Keratinocyte (primary cell): Measurements from ENCODE around the gene RECK. TPM values are rescaled to one million over a fixed set of nuclear protein-coding genes. Genes with fewer than 3 reads are reported as not detected.

Experiments used
- DNase-seq: peaks from one replicate; pipeline ENCODE4 v3.0.0-alpha.2; 2011; ENCODE audit warnings: low read depth, missing footprints, low spot score
- FAIRE-seq: peaks from 2 replicates; lab custom pipeline; 2011; peaks lifted over from hg19 to GRCh38; lab: Jason Lieb, UNC
- H2AFZ ChIP-seq: 2 replicates; pipeline ENCODE4 v1.6.0; 2012; ENCODE audit warnings: low read length, control low read depth, inconsistent platforms; ENCODE audit not compliant: control insufficient read depth
- H3K27ac ChIP-seq: 2 replicates; pipeline ENCODE4 v1.5.1; 2011; ENCODE audit warnings: low read length; ENCODE audit not compliant: control insufficient read depth, insufficient read depth
- H3K27me3 ChIP-seq: 3 replicates; pipeline ENCODE4 v1.6.0; 2011; ENCODE audit warnings: low read length; ENCODE audit not compliant: control insufficient read depth, insufficient read depth; ENCODE audit errors: extremely low read depth
- H3K36me3 ChIP-seq, 2 experiments: 2 replicates in 1 of 2; 3 replicates in 1 of 2; pipeline ENCODE4 v1.5.1; 2011; ENCODE audit warnings: low read length in 2 of 2, mild to moderate bottlenecking in 1 of 2; ENCODE audit not compliant: control insufficient read depth in 2 of 2, insufficient read depth in 2 of 2; ENCODE audit errors: extremely low read depth in 1 of 2
- H3K4me1 ChIP-seq: 3 replicates; pipeline ENCODE4 v1.5.1; 2011; ENCODE audit warnings: low read length; ENCODE audit not compliant: control insufficient read depth, insufficient read depth; ENCODE audit errors: extremely low read depth
- H3K4me2 ChIP-seq: 3 replicates; pipeline ENCODE4 v1.6.0; 2011; ENCODE audit warnings: low read depth, low read length; ENCODE audit not compliant: control insufficient read depth, insufficient read depth; ENCODE audit errors: extremely low read depth
- H3K4me3 ChIP-seq, 3 experiments: fragments of 200-600 bp in 1 of 3; sonication (generic) in 1 of 3; 2 replicates in 2 of 3; 3 replicates in 1 of 3; pipeline ENCODE4 v1.5.1; 2011 to 2016; ENCODE audit warnings: low read length in 3 of 3, mild to moderate bottlenecking in 3 of 3, control low read depth in 2 of 3, inconsistent platforms in 1 of 3, low read depth in 1 of 3, mixed read lengths in 1 of 3, mixed run types in 1 of 3, moderate library complexity in 1 of 3; ENCODE audit not compliant: control insufficient read depth in 2 of 3, insufficient read depth in 2 of 3; ENCODE audit errors: extremely low read depth in 1 of 3
- H3K79me2 ChIP-seq: 2 replicates; pipeline ENCODE4 v1.6.0; 2012; ENCODE audit warnings: low read length; ENCODE audit not compliant: control insufficient read depth, insufficient read depth
- H3K9ac ChIP-seq: 3 replicates; pipeline ENCODE4 v1.6.0; 2011; ENCODE audit warnings: low read length; ENCODE audit not compliant: control insufficient read depth, insufficient read depth; ENCODE audit errors: extremely low read depth
- H3K9me1 ChIP-seq: 3 replicates; pipeline ENCODE4 v1.6.0; 2011; ENCODE audit warnings: low read length; ENCODE audit not compliant: control insufficient read depth, insufficient read depth; ENCODE audit errors: extremely low read depth
- H3K9me3 ChIP-seq: 2 replicates; pipeline ENCODE4 v1.5.1; 2012; ENCODE audit warnings: low read depth, low read length; ENCODE audit not compliant: control insufficient read depth
- H4K20me1 ChIP-seq: 3 replicates; pipeline ENCODE4 v1.6.0; 2011; ENCODE audit warnings: low read length; ENCODE audit not compliant: control insufficient read depth, insufficient read depth; ENCODE audit errors: extremely low read depth
- CTCF ChIP-seq, 3 experiments: IDR thresholded peaks in 1 of 3; conservative IDR thresholded peaks in 1 of 3; optimal IDR thresholded peaks in 1 of 3; 2 replicates in 2 of 3; 3 replicates in 1 of 3; pipeline versions ENCODE3 to v1.5.1; 2011; ENCODE audit warnings: low read length in 3 of 3, mild to moderate bottlenecking in 3 of 3, moderate library complexity in 2 of 3, control low read depth in 1 of 3, inconsistent platforms in 1 of 3; ENCODE audit not compliant: insufficient read depth in 2 of 3; ENCODE audit errors: extremely low read depth in 1 of 3
- EZH2 ChIP-seq: IDR thresholded peaks from one replicate; pipeline ENCODE4 v1.6.1; 2012; ENCODE audit warnings: inconsistent platforms, mild to moderate bottlenecking, low read length, moderate library complexity
- dilution Hi-C: fragments of 300-500 bp; cut with MboI; formaldehyde crosslinking; loops from one replicate; pipeline ENCODE4 v1.7.0; 2020; ENCODE audit warnings: low sequenced_read_pairs; ENCODE audit not compliant: extremely low pct_ligation_motif_present
- polyA plus RNA-seq, 5 experiments: library from polyadenylated mRNA; depleted of rRNA in 3 of 5; stranded (reverse) in 3 of 5; stranded (forward) in 1 of 5; unstranded in 1 of 5; fragments of >200 nt; gene quantifications; 1 replicate in 1 of 5; 2 replicates in 3 of 5; 3 replicates in 1 of 5; pipeline versions ENCODE4 v1.2.1 to v1.2.3, GENCODE V29; 2011 to 2012; ENCODE audit warnings: missing spikeins in 2 of 5, low read depth in 1 of 5, low replicate concordance in 1 of 5

Gene RECK
- polyA plus RNA-seq, 1 donor (not counting 4 experiments of a cell fraction or from before 2014, with no cell fraction given), result 4.6 TPM

- Histone ChIP-seq H3K36me3 (no peaks in the 10 kb centered on the region), H3K4me3 (peak overlapping the region in 1 of 3 experiments; percentile 67), H3K9ac (no peak overlapping the region), H3K9me3 (no peaks in the 10 kb centered on the region), H3K4me2 (peak overlapping the region; percentile 73), H3K4me1 (peaks cover 5% of the 10 kb centered on the region), H3K27me3 (peaks cover 25% of the 10 kb centered on the region), H3K9me1 (no peaks in the 10 kb centered on the region), H2AFZ (no peak overlapping the region), H3K79me2 (no peaks in the 10 kb centered on the region), H4K20me1 (no peaks in the 10 kb centered on the region), H3K27ac (no peak overlapping the region)
- TF ChIP-seq EZH2 (no peak), CTCF (optimal IDR thresholded peaks at IDR 0.05 in 1 of 3, IDR thresholded peaks at IDR 0.05 in 1 of 3, conservative IDR thresholded peaks at IDR 0.05 in 1 of 3; ENCODE audit: extremely low read depth in 1 of 3, insufficient read depth in 2 of 3, low read length in 3 of 3) (no peak)
- dilution Hi-C loops, result no loop called here
- no peak for DNase-seq
- no peak for FAIRE-seq
These were observed 100.8 kb downstream of the RECK start for GRCh38 chr9:36137392-36138004.

DNA sequence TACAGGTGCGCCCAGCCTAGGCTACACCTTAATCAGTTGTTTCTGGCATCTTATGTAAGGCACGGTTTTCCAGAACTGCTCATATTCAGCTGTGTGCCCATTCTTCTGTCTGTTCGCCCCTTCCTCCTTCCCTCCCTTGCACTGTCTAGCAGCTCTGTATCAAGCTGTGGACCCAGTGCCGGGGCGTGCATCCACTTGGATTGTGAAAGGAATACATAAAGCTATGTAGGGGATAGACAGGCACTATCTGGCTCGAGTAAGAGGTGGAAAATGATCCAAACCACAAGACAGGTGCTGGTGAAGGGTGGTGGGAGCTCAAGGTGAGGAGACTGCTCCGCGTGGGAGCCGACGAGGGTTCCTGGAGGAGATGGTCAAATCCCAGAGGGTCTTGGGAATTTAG, 101.8 kb downstream of the RECK start:
- no peaks in the 10 kb centered on the region for H3K36me3 ChIP-seq
- TF ChIP-seq EZH2, result no peak
- no peak for TF ChIP-seq CTCF (optimal IDR thresholded peaks at IDR 0.05 in 1 of 3, IDR thresholded peaks at IDR 0.05 in 1 of 3, conservative IDR thresholded peaks at IDR 0.05 in 1 of 3; ENCODE audit: extremely low read depth in 1 of 3, insufficient read depth in 2 of 3, low read length in 3 of 3)
- no peaks in the 10 kb centered on the region for H4K20me1 ChIP-seq
- dilution Hi-C loops, result no loop called here
- DNase-seq (no peak), FAIRE-seq (no peak)
- no peaks in the 10 kb centered on the region for H3K9me1 ChIP-seq
- H2AFZ ChIP-seq, result no peak overlapping the region
- H3K4me2 ChIP-seq, result no peak overlapping the region
- H3K9me3 ChIP-seq, result no peaks in the 10 kb centered on the region
- no peak overlapping the region for H3K27ac ChIP-seq
- H3K9ac ChIP-seq, result no peak overlapping the region
- no peaks in the 10 kb centered on the region for H3K79me2 ChIP-seq
- peaks cover 25% of the 10 kb centered on the region for H3K27me3 ChIP-seq
- peaks cover 5% of the 10 kb centered on the region for H3K4me1 ChIP-seq
- no peak overlapping the region for H3K4me3 ChIP-seq
